ENCODE measurements around the gene TUBA8.
"Not testable (repeated sequence)": the region's sequence is repeated elsewhere in the genome, so short reads cannot be mapped to it uniquely, and the experiment has no call there.

DNA sequence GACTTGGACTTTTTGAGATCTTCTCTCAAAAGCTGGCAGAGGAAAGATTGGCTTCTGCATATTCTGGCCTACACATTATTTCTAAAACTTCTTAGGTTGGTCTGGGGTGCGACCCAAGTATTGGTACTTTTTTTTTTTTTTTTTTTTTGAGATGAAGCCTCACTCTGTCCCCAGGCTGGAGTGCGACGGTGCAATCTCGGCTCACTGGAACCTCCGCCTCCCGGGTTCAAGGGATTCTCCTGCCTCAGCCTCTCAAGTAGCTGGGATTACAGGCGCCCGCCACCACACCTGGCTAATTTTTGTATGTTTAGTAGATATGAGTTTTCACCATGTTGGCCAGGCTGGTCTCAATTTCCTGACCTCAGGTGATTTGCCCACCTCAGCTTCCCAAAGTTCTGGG, 50.0 kb downstream of the TUBA8 start:
- TF ChIP-seq, protein P1, sequence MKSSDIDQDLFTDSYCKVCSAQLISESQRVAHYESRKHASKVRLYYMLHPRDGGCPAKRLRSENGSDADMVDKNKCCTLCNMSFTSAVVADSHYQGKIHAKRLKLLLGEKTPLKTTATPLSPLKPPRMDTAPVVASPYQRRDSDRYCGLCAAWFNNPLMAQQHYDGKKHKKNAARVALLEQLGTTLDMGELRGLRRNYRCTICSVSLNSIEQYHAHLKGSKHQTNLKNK (CRISPR knock-in tag; IDR thresholded peaks at IDR 0.05): not testable (repeated sequence)
- not testable (repeated sequence) for TF ChIP-seq TP53 (CRISPR knock-in tag; IDR thresholded peaks at IDR 0.05); TCF7 (CRISPR knock-in tag; IDR thresholded peaks at IDR 0.05; ENCODE audit: low read depth); CTCF (IDR thresholded peaks at IDR 0.05); ZNF232 (CRISPR knock-in tag; IDR thresholded peaks at IDR 0.05); ESRRA (CRISPR knock-in tag; IDR thresholded peaks at IDR 0.05; ENCODE audit: borderline replicate concordance); FOXK1 (CRISPR knock-in tag; IDR thresholded peaks at IDR 0.05)
- TF ChIP-seq, protein P2, sequence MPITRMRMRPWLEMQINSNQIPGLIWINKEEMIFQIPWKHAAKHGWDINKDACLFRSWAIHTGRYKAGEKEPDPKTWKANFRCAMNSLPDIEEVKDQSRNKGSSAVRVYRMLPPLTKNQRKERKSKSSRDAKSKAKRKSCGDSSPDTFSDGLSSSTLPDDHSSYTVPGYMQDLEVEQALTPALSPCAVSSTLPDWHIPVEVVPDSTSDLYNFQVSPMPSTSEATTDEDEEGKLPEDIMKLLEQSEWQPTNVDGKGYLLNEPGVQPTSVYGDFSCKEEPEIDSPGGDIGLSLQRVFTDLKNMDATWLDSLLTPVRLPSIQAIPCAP (CRISPR knock-in tag; IDR thresholded peaks at IDR 0.05): not testable (repeated sequence)
- TF ChIP-seq, protein P3, sequence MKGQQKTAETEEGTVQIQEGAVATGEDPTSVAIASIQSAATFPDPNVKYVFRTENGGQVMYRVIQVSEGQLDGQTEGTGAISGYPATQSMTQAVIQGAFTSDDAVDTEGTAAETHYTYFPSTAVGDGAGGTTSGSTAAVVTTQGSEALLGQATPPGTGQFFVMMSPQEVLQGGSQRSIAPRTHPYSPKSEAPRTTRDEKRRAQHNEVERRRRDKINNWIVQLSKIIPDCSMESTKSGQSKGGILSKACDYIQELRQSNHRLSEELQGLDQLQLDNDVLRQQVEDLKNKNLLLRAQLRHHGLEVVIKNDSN (CRISPR knock-in tag; IDR thresholded peaks at IDR 0.05): not testable (repeated sequence)
- TF ChIP-seq, protein P4, sequence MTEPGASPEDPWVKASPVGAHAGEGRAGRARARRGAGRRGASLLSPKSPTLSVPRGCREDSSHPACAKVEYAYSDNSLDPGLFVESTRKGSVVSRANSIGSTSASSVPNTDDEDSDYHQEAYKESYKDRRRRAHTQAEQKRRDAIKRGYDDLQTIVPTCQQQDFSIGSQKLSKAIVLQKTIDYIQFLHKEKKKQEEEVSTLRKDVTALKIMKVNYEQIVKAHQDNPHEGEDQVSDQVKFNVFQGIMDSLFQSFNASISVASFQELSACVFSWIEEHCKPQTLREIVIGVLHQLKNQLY (CRISPR knock-in tag; IDR thresholded peaks at IDR 0.05): not testable (repeated sequence)
- TF ChIP-seq, protein P5, sequence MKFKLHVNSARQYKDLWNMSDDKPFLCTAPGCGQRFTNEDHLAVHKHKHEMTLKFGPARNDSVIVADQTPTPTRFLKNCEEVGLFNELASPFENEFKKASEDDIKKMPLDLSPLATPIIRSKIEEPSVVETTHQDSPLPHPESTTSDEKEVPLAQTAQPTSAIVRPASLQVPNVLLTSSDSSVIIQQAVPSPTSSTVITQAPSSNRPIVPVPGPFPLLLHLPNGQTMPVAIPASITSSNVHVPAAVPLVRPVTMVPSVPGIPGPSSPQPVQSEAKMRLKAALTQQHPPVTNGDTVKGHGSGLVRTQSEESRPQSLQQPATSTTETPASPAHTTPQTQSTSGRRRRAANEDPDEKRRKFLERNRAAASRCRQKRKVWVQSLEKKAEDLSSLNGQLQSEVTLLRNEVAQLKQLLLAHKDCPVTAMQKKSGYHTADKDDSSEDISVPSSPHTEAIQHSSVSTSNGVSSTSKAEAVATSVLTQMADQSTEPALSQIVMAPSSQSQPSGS (CRISPR knock-in tag; IDR thresholded peaks at IDR 0.05; ENCODE audit: borderline replicate concordance, low read depth): not testable (repeated sequence)
